HG02970 (cell line): ENCODE data around the gene TMEM59L.
"Not testable (repeated sequence)": the region's sequence is repeated elsewhere in the genome, so short reads cannot be mapped to it uniquely, and the experiment has no call there.

Source experiments
- ATAC-seq: cut with Tn5 transposase; IDR thresholded peaks from one replicate; pipeline ENCODE4 v1.9.1; 2021; ENCODE audit warnings: mild to moderate bottlenecking, moderate library complexity, moderate number of reproducible peaks; ENCODE audit not compliant: unreplicated experiment, low FRiP score

Gene TMEM59L

DNA sequence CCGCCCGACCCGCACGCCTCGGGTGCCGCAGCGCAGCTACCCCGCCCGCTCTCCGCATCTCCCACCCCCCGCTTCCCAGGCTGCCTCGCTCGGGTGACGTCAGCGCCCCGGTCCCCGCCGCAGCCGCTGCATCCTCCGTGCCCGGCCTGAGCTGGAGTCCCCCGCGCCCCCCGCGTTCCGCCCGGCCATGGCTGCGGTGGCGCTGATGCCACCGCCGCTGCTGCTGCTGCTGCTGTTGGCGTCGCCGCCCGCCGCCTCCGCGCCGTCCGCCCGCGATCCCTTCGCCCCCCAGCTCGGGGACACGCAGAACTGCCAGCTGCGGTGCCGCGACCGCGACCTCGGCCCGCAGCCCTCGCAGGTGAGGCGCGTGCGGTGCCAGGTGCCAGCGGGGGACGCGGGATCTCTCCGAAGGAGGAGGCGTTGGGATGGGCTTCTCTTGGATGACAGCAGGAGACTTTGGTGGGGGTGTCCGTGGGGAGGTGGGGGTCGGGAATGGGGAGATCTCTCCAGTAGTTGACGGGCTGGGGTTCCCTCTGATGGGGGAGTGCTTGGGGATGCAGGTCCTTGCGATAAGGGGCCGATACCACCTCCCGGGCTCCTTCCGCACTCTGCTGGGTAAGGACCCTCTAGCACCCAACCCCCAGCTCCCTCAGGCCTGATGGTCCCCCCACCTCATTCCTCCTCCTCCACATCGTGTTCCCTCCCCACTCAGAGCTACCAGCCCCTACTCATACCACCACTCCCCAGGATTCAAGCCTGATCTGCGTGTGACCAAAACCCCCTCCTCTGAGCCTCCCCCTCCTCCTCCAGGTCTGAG lies at the start of gene TMEM59L:
Gene TMEM59L, plus strand, starts transcription at position 99 of the 817 bp plus-strand sequence. Its CDS starts 89 bp downstream, at position 188.
- ATAC-seq: no peak

DNA sequence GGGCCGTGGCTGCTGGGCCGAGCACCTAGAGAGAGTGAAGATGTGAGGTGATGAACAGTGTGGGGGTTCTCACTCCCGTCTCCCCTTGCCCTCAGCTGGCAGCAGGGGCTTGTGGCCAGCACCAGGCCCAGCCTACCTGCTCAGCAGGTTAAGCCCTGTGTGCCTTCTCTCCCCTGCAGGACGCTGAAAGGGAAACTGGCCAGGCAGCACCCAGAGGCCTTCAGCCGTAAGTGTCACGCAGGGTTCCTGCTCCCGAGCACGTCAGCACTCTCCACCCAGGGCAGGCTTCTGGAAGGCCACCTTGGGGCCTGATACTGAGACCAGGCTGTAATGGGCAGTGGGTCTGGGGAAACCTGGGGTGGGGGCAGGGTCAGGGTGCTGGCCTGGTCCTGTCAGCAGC lies 45.7 kb upstream of the TMEM59L start:
- ATAC-seq: no peak

DNA sequence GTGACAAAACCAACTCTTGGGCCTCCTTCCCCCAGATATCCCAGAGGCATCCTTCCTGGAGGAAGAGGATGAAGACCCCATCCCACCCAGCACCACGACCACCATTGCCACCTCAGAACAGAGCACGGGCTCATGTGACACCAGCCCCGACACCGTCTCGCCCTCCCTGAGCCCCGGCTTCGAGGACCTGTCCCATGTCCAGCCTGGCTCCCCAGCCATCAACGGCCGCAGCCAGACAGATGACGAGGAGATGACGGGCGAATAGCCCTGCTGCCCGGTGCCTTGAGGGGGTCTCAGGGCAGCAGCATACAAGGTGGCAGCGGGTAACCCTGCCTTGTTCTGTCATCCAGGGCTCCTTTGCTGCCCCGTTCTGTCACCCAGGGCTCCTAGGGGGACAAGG lies 44.3 kb upstream of the TMEM59L start:
- ATAC-seq: no peak

DNA sequence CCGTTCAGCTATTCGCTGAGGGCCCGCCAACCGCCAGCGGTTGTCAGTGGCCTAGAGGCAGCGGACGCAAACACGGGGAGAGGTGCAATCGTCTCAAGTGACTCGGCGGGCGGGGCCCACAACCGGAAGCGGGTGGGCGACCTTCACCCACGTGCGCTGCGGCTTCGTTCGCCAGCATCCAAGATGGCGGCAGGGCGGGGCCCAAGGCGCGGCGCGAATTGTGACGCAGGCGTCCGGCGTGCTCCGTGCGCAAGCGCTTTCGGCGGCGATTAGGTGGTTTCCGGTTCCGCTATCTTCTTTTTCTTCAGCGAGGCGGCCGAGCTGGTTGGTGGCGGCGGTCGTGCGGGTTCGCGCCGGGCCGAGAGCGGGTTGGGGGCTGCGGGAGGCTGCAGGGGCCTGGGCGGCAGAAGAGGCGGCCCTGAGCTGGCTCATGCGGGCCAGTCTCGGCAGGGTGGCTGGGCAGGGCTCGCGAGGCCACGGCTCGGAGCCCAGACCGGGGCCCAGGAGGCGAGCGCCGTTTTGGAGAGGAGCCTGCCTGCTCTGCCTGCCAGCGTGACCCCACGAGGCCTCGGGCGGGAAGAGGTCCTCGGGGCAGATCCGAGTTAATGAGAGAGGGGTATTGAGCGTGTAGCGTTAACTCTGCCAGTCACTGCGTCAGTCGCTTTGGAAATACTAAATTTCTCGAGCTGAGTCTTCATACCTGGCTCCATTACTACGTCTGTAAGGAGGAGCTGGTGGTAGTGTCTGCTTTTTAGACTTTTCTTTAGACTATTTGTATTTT lies 40.9 kb upstream of the TMEM59L start, which contains the start of gene UBA52:
Gene UBA52, plus strand, starts transcription at position 294 of the 781 bp plus-strand sequence. CDS start 1,444 bp downstream, outside the sequence.
- peak; percentile 89 for ATAC-seq

DNA sequence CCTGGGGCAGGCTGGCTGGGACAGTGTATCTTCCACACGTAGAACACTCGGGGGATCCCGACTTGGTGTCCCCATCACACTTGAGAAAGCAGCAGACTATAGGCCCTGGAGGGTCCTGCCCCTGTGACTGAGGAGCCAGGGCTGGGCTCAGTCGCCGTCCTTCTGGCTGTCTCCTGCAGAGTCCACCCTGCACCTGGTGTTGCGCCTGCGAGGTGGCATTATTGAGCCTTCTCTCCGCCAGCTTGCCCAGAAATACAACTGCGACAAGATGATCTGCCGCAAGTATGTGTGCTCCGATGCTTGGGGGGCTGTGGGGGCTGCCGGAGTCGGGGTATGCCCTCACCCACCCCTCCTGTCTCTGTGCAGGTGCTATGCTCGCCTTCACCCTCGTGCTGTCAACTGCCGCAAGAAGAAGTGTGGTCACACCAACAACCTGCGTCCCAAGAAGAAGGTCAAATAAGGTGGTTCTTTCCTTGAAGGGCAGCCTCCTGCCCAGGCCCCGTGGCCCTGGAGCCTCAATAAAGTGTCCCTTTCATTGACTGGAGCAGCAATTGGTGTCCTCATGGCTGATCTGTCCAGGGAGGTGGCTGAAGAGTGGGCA lies 37.9 kb upstream of the TMEM59L start:
- no peak for ATAC-seq

DNA sequence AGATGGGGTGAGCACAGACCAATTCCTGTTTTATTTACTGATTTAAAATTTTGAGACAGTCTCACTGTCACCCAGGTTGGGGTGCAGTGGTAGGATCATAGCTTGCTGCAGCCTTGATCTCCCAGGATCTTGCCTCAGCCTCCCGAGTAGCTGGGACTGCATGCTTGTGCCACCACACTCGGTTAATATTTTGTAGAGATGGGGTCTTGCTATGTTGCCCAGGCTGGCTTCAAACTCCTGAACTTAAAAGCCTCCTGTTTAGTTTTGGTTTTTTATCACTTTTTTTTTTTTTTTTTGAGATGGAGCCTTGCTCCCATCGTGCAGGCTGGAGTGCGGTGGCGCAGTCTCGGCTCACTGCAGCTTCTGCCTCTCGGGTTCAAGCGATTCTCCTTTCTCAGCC lies 36.3 kb upstream of the TMEM59L start:
- no peak for ATAC-seq

DNA sequence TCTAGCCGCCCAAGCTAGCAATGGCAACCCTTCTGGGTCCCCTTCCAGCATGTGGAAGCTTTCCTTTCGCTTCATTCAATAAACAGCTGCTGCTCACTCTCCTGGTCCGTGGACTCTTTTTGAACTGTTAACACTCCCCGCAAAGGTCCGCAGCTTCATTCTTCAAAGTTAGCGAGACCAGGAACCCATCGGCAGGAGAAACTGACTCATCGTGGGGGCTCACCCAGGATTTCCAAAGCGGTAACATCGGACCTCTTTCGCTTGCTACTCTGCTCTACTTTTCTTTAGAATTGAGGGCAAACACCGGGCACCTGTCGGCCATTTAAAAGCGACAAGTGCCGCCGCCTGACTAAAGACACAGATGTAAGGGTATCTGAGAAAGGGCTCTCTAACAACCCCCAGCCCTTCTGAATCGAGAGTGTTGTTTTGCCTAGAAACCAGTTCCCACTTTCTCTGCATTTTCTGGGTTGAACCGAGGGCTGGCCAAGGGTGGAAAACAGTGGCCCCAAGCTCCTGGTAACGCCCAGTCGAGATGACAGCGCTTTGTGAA lies 35.2 kb upstream of the TMEM59L start:
- ATAC-seq: no peak

DNA sequence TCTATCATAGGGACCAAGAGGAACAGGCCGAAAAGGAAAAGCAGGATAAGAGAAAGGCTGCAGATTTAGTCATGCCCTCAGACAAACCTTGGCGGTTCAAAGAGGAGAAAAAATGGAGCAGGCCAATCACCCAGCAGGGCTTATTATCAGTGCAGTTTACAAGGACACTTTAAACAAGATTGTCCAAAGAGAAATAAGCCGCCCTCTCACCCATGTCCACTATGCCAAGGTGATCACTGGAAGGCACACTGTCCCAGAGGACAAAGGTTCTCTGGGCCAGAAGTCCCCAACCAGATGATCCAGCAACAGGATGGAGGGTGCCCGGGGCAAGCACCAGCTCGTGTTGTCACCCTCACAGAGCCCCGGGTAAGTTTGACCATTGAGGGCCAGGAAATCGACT lies 32.4 kb upstream of the TMEM59L start:
- no peak for ATAC-seq

DNA sequence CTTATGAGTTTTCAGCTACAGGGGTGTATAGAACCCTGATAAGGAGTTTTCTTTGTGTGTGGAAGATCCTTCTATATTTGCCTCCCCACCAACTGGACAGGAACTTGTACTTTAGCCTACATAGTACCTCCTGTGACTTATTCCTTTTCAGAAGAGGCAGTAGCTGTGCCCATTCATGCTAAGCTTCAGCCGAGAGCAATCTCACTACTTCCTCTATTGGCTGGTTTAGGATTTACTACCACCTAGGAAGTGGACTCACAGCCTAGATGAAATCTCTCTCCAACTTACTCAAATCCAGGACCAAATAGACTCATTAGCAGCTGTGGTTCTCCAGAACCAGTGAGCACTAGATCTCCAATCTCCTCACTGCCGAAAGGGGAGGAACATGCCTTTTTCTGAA lies 26.4 kb upstream of the TMEM59L start:
- no peak for ATAC-seq

DNA sequence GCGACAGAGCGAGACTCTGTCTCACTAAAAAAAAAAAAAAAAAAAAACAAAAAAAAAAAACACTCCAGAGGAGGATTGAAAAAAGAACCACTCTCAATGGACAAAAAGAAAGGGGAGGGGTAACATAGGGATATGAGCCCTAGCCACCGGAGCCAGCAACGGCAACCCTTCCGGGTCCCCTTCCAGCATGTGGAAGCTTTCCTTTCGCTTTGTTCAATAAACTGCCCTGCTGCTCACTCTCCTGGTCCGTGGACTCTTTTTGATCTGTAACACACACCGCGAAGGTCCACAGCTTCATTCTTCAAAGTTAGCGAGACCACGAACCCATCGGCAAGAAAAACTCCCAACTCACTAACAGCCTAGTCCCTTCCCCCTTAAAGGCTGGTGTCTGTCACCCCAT lies 25.1 kb upstream of the TMEM59L start:
- no peak for ATAC-seq

DNA sequence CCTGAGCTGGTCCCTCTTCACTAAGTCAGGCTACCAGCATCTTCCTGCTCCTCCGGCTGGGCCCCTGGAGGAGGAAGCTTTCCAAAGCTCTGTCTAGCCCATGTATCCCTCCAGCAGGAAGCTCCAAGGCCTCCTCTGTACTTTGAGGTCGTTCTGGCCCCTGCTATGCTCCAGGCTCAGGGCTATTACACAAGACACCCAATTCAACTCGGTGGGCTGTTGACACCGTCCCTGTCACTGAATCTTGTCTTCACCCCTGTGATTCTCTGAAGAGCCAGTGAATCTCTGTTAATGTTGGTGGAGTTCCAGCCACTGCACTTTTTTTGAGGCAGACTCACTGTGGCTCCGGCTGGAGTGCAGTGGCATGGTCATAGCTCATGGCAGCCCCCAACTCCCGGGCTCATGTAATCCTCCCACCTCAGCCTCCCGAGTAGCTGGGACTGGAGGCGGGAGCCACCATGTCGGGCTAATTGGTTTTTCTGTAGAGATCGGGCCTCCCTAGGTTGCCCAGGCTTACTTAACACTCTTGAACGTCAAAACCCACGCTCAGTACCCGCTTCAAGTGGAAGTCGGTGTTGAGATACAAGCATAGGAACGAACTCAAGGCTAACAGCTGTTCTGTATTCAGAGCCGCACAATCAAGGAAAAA lies 24.6 kb upstream of the TMEM59L start:
- no peak for ATAC-seq

DNA sequence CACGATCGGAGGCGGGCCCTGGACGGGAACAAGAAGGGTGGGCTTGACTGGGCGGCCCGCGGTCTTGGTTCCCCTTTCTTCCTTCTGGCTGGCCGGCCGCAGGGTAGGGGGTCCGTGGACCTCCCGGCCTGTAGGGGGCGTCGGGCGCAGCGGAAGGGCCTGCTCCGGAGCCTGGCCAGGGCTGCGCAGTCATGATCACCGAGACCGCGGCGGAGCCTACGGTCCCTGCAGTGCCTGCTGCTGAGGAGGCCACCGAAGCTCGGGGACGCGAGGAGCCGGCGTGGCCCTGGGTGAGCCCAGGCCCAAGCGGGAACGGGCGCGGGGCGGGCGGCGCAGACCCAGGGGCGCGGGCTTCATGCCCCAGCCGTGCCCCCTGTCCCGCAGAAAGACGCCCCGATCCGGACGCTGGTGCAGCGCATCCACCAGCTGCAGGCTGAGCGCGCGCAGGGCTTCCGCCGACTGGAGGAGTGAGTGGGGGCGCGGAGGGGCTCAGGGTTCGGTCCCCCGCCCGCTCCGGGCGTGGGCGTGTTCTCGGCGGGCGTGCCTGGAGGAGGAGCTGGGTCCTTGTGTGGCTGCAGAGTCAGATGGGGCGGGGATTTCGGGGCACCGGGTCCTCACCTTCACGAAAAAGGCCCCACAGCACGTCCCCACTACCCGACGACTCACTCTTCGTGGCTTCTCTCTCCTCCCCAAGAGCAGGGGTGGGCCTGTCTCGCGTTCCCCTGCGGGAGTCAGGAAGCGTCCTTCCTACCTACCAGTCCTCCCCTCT lies 23.9 kb upstream of the TMEM59L start, which contains the start of gene REX1BD:
Gene REX1BD, plus strand, starts transcription at position 188 of the 769 bp plus-strand sequence. Its CDS starts 4 bp downstream, at position 192.
- peak; percentile 55 for ATAC-seq

DNA sequence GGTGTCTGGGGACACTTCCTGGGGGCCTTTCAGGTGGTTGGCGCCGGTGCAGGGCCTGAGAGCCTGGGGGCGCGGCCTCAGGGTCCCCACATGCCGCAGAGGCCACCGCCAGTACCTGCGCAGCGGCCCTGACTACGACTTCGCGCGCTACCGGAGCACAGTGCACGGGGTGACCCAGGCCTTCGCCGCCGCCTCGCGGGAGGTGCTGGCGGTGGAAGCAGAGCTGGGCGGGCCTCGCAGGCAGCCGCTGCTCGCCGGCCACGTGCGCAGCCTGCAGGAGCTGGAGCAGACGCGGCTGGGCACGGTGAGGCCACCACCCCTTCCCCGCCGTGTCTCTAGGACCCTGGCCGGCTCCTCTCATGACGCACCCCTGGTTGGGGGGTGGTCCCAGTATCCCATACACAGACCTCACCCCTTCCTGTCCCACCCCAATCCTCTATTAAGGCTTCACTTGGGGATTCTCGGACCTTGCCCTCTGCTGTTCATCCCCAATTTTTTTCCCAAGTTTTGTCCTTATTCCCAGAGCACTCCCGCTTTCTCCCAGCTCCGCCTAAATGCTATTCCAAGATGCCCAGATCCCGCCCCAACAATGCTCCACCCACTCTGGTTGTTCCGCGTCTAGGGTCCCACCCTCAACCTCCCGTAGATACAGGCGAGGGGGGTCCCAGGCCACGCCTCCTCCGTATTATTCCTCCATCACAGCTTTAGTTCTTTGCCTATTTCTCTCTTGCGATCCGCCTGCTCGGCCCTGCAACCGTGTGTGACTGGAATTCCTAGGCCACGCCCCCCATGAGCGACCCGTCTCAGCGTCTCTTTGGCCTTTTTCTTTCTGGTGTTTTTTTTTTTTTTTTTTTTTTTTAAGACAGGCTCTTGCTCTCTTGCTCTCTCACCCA lies 23.0 kb upstream of the TMEM59L start:
- peak; percentile 21 for ATAC-seq

DNA sequence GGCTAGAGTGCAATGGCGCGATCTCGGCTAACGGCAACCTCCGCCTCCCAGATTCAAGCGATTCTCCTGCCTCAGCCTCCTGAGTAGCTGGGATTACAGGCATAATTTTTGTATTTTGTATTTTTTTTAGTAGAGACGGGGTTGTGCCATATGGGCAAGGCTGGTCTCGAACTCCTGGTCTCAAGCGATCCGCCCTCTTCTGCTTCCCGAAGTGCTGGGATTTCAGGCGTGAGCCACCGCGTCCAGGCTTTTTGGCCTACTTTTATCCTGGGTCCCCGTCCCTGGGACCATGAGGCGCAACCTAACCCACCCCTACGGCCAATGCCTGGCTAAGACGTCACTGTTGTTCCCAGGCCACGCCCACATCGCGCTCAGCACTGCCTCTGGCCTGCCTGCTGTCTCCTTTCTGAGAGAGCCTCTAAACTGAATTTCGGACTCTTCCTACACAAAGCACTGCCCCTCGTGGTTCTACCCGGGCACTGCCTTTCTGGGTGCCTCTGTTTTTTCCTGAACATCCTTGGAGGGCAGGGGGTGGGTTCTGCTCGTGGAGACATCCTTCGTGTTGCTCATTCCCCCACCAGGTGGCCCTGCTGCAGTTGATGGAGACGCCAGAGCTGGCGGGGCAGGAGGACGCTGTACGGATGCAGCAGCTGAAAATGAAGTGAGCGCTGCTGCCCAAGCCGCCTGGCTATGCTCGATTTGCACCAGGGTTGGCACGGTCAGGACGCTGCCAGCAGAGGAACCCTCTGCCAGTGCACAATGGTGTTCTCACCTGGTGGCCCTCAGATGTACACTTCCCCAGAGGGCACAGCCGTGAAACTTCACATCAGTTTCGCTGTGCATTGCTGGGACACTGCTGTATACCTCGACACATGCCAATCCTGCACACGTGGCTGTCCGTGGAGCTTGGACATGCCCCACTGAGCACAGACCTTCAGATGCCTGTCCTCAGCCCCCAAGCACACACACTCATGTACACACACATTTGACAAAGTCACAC lies 22.1 kb upstream of the TMEM59L start:
- no peak for ATAC-seq

DNA sequence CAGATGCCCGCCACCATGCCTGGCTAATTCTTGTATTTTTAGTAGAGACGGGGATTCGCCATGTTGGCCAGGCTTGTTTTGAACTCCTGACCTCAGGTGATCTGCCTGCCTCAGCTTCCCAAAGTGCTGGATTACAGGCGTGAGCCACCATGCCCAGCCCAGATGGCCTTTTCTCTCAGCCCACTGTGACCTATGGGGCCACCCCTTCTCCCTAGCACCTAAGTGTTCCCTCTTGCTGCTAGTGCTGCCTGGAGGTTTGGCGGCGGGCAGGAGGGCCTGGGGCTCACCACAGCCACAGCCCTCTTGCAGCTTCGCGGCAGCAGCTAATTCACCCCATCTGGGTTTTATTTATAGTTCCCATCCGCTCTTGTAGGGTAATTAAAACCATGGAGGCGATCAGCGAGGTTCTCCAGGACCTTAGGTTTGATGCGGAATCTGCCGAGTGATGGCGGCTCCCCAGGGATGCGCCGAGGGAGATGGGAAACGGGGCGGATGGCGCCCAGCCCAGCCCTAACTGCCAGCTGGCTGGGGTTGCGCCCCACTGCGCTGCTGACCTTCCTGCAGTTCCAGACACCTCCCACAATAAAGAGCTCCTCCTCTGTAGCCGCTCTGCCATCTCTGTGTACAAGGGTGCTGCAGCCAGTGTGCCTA lies 20.8 kb upstream of the TMEM59L start:
- no peak for ATAC-seq

DNA sequence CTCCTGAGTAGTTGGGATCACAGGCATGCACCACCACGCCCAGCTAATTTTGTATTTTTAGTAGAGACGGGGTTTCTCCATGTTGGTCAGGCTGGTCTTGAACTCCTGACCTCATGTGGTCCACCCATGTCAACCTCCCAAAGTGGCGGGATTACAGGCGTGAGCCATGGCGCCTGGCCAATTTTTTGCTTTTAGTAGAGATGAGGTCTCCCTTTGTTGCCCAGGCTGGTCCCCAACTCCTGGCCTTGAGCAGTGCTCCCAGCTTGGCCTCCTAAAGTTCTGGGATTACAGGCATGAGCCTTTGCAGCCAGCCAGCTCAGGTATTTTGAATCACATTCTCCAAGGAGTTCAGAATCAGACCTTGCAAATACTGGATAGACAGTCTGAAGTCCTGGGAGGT lies 19.9 kb upstream of the TMEM59L start:
- not testable (repeated sequence) for ATAC-seq
